Mucosa of gallbladder (tissue), 1 donor: ENCODE data around the gene CD4. TPM values are rescaled to one million over a fixed set of nuclear protein-coding genes. Genes with fewer than 3 reads are reported as not detected.
A peak's percentile ranks its signal among the peaks of the same experiment; 100 is the strongest.
"Not testable (repeated sequence)": the region's sequence is repeated elsewhere in the genome, so short reads cannot be mapped to it uniquely, and the experiment has no call there.

Experiments used
- DNase-seq: peaks from one replicate; pipeline ENCODE4 v3.0.0-alpha.2; 2020; ENCODE audit warnings: low spot score
- total RNA-seq: library from RNA; stranded (reverse); gene quantifications from one replicate; pipeline ENCODE4 v1.2.1, GENCODE V29; 2021
- donor health status: DM: no; HTN: no; CAD: no.

Gene CD4
- total RNA-seq = 32.1 TPM

DNA sequence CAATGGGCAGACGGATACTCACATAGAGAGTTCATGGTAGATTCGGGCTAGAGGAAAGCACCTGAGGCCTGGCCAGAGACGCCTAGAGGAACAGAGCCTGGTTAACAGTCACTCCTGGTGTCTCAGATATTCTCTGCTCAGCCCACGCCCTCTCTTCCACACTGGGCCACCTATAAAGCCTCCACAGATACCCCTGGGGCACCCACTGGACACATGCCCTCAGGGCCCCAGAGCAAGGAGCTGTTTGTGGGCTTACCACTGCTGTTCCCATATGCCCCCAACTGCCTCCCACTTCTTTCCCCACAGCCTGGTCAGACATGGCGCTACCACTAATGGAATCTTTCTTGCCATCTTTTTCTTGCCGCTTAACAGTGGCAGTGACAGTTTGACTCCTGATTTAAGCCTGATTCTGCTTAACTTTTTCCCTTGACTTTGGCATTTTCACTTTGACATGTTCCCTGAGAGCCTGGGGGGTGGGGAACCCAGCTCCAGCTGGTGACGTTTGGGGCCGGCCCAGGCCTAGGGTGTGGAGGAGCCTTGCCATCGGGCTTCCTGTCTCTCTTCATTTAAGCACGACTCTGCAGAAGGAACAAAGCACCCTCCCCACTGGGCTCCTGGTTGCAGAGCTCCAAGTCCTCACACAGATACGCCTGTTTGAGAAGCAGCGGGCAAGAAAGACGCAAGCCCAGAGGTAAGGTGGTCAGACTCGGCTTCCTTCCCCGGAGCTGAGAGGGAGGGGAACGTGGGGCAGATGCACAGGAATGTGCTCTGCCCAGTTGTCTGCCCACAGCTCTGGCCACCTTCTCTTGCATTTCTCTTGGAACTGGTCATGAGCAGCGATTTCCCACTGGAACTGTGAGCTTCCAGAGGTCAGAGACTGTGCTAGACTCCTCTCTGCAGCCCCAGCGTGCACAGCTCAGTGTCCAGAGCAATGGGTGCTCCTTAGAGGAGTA lies at the start of gene CD4:
Gene CD4, plus strand, starts transcription at position 557 of the 953 bp plus-strand sequence. CDS start 10,611 bp downstream, outside the sequence.
- DNase-seq = peak; percentile 68

DNA sequence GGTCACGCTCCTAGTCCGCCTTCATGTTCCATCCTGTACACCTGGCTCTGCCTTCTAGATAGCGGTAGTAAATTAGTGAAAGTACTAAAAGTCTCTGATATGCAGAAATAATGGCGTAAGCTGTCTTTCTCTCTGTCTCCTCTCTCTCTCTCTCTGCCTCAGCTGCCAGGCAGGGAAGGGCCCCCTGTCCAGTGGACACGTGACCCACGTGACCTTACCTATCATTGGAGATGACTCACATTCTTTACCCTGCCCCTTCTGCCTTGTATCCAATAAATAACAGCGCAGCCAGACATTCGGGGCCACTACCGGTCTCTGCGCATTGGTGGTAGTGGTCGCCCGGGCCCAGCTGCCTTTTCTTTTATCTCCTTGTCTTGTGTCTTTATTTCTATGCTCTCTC lies 47.2 kb upstream of the CD4 start:
- not testable (repeated sequence) for DNase-seq

DNA sequence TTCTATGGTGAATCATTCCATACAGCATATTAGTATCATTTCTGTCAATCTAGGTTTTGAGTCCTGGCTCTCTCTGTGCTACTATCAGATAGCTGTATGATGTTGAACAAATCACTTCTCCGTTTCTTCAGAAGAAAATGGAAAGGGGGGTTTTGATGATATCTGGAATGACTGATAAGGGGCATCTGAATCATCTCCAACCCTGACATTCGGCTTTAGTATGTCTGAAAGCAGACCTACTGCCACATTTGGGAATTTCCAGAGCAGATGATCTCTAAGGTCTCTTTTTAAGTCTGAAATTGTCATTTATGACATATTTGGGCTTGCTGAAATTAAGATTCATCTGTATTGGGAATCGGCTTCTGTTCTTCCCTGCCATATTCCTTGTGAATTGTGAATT lies 46.5 kb upstream of the CD4 start:
- no peak for DNase-seq

DNA sequence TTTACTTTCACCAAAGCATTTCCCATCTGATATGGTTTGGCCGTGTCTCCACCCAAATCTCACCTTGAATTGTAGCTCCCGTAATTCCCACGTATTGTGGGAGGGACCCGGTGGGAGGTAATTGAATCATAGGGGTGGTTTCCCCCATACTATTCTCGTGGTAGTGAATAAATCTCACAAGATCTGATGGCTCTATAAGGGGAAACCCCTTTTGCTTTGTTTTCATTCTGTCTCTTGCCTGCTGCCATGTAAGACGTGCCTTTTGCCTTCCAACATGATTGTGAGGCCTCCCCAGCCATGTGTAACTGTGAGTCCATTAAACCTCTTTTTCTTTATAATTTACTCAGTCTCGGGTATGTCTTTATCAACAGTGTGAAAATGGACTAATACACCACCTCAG lies 46.0 kb upstream of the CD4 start:
- DNase-seq = not testable (repeated sequence)

DNA sequence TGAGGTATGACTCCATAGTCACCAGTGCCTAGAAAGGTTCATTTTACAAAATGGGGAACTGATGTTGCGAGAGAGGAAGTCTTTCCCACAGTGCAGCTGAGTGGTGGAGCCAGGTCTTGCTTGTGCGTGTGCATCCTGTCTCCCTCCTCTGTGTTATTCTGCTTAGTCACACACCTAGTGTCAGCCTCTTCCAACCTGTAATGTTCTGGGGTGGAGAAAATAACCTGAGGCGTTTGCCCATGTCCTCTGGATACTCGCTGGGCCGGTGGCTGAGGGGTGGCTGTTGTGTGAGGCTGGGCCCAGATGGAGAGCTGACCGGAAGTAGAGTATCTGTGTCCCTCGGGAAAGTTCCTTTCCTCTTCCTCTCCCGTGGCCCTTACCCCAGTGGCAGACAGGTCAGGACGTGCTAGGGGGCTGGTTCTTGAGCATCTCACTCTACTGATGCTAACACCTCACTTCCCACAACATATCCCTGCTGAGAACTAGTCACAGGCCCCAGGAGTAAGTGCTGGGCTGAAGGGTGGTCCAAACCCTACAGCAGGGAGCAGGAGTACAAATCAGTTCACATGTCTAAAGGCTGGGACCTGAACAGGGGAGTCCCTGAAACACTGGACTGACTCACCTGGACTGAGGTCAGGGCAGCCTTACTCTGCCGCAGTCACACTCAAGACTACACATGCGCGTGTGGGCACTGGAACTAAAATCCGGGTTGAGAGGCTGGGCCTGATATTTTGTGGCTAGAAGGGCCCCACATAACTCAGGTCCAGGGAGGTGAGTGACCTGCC lies 43.4 kb upstream of the CD4 start:
- no peak for DNase-seq

DNA sequence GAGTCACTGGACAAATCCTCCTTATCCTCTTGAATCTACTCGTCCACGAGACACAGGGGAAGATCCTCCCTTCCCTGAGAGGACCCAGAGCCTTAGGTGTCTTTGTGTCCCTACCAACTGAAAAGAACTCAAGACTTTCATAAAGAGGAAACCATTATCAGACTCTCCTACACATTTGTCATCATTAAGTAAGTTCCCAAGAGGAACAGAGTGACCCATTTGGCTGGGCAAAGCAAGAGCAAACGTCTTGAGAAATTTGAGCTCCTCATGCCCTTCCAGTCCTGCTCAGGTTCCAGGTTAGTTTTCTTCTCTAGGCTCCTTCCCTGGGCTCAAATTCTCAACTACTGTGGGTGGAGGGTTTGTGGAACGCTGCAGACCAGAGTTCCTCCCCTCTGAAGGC lies 42.1 kb upstream of the CD4 start:
- no peak for DNase-seq

DNA sequence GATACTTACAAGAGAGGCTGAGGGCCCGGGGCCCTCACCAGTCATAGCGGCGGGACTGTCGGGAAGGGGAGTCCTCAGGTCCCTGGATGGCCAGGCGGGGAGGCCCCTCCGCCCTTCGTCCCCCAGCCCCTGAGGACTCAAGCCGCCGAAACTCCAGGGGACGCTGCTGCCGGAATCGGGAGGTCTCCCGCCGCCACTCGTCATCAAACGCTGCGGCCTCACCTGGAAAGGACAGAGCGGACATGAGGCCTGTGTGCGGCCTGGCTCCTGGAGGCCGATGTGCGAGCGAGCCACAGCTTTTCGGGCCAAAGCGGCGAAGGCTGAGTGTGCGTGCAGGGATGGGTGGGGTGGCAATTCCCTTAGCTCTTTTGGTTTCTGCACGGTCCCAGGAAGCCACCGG lies 40.6 kb upstream of the CD4 start:
- DNase-seq = no peak

DNA sequence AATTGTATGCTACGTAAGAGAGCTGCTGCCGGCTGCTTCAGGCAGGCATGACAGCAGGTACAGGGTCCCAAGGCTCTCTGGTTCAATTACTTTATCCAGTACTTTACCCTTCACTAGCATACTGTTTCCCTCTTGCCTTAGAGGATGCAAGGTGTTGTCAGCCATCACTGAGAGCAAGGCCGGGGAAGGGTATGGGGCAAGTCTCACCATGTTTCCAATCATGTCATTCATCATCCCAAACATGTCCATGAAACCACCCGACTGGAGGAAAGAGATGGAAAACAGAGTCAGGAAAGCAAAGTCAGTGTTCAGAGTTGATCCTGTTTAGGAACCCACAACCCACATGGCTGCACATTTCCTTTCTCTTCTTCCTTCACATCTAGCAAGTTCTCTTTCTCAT lies 38.8 kb upstream of the CD4 start:
- no peak for DNase-seq

DNA sequence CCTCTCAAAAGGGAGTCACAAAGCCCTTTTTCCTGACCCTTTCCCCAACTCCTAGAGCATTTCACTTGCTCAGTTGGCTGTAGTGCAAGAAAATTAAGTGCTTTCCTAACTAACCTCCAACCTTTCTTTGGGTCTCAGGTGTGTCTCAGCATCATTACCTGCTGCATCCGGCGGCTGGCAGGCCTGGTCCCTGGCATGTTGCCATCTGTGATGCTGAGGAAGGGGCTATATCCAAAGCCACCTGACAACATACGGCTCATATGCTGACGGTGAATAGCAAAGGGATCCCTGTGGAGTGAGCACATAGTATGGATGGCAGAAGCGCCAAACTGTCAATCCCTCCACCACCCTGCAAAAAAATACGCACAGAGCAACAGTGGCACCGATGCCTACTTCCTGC lies 37.6 kb upstream of the CD4 start:
- DNase-seq = no peak

DNA sequence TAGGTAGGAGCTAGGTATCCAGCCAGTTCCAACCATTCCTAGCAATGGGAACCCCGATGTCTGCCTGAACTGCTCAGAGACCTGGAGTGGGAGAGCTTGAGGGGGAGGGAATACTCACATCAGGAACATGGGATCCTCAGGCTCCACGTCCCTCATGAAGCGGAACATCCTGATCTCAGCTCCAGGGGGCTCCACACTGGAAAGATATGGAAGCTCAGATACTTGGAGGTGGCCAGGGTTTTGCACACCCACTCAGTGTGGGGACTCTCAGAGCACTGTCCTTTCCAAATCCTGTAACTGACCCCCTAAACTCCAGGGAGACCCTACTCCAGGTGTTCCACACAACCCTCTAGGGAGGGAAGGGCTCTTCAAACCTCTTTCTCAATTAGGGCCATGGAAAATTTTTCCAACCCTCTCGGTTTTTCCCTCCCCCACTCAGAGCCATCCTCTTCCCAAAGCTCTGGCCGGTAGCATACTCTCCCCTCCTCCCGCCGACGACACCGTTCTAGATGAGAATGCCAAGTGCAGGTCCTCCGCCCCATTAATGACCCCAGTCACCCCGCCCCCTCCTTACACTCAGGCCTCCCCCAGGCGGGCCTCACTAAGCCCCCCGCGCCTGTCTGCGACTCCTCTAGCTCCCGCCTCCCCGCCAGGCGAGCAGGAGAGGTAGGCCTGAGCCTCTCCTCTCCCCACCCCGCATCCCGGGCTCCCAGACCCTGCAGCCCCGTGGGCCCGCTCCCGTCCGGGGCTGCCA lies 37.0 kb upstream of the CD4 start:
- DNase-seq = peak; percentile 23

DNA sequence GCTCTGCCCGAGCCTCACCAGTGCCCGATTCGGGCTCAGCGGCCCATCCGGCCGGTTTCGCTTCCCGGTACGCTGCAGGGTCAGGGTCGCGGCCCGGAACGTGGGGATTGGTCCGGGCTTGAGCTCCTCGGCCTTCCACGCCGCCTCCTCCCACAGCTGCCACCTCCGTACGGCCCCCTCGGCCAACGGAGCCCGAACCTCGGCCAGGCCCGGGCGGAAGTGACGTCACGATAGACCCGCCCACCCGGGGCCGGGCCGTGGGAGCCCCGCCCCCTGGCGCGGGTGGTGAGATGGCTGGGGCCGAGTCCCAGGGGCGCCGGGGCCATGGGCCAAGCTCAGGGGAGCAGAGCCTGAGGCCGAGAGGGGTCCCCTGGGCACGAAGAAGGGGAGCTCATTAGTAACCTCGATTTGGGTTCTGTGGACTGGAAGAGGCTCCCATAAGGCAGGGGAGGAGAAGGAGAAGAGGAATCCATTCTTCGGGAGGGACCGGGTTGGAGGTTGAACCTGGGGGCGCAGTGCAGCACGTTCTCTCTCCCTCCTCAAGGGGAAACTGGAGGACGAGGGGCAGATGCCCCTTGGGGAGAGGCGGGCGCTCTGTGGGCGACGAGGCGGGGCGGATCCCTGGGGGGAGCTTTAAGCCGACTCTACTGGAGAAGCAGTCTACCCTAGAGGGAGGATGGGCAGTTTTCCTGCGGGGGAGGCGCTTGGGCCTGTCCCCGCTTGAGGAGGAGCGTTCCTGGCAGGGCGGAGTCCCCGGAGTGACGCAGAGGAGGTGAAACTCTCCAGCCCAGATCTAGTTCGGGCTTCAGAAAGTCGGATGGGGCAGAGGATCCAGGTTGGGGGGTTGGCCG lies 36.2 kb upstream of the CD4 start, which contains the start of gene MLF2:
Gene MLF2, minus strand, starts transcription at position 221 of the 851 bp plus-strand sequence. CDS start 807 bp downstream, outside the sequence.
- DNase-seq = peak; percentile 98

DNA sequence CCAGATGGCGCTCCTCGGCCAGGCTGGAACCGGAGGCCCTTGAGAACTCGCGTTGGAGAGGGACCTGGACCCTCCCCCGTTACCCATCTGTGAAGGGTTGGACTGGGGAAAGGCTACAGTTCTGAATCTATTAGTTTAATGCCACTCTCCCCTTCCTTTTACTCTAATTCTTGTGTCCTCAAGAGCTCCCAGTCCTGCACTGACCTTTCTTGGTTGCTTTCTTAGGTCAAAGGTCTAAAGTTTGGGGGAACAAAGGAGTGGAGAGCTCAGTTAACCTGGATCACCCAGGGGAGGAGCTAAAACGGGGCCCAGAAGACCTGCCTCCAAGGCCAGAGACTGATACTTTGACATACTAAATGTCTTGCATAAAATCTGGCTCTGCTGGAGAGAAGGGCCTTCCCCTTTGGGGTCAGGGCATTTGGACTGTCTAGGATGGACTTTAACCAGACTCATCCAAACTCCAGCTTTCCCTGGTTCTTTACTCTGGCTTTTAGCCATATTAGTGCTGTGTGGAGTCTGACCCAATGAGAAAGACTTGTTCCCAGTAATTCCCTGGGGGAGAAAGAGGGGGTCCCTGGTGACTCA lies 35.5 kb upstream of the CD4 start:
- no peak for DNase-seq

DNA sequence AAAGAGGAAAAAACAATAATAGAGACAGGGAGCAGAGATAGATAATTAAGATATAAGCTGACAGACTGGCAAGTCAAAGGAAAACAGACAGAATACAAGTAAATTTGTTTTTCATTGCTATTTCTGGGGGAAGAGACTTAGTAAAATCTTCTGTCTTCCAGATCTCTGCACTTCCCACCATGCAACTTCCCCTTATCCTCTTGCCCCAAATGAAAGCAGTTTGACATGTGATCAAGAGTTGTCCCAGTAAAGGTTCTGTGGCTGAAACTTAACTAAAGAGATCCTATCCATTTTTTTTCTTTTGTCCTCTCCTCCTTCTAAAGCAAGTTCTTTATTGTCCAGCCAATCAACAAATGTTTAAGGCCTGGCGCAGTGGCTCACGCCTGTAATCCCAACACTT lies 34.9 kb upstream of the CD4 start:
- no peak for DNase-seq

DNA sequence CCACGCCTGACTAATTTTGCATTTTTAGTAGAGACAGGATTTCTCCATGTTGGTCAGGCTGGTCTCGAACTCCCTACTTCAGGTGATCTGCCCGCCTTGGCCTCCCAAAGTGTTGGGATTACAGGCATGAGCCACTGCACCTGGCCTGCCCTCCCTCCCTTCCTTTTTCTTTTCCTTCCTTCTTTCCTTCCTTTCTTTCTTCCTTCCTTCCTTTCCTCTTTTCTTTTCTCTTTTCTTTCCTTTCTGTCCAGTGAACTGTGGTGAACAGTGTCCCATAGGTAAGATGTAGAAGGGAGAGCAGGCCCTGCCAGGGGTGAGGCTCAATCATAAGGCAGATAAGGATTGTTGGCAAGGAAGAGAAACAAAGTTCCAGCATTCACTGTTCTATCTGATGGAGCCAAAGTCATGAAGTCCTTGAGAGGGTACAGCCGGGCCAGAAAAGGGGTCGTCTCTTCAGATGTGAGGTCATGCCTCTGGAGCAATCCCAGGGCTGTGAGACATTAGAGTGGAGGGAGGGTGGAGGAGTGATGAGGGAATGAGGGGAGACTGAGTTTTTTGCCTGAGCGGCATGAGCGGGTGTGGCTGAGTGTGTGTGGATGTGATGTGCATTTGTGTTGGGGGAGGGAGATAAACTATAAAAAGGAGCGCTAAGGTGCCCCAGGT lies 32.2 kb upstream of the CD4 start:
- no peak for DNase-seq

DNA sequence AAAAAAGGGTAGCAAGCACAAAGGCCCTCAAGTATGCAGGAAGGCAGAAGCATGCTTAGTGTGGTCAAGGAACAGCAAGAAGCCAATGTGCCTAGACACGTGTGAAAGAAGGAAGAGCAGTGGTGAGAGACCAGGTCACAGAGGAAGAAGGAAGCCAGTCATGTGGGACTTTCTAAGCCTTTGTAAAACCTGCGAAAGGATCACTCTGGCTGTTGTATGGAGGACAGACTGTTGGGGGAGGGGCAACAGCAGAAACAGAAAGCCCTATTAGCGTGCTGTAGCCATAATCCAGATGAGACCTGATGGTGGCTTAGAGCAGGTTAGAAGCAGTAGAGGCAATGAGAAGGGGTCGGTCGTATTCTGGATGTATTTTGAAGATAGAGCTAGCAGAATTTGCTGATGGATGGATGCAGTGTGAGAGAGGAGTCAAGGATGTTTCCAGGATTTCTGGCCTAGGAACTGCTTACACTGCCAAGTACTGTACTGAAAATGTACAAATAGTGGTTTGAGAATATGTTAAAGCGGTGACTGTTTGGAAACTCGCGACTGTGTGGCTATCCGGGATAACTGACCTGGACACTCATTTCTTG lies 30.7 kb upstream of the CD4 start:
- DNase-seq = no peak

DNA sequence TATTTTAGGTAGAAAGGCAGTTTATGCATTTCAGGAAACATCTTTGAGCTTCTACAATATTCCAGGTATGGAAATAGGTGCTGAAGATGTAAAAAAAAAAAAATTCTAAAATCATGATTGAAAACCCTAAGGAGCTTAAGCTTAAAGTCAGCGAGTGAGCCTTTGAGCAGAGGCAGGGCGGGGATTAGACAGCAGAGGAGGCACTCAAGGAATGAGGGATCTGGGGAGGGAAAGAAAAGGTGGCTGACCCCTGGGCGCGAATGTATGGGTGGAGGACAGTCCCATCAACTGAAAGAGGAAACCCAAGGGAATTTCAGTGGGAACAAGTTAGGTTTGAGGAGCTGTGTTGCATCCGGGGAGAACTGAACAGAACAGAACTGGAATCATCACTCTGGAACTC lies 29.6 kb upstream of the CD4 start:
- DNase-seq = no peak

DNA sequence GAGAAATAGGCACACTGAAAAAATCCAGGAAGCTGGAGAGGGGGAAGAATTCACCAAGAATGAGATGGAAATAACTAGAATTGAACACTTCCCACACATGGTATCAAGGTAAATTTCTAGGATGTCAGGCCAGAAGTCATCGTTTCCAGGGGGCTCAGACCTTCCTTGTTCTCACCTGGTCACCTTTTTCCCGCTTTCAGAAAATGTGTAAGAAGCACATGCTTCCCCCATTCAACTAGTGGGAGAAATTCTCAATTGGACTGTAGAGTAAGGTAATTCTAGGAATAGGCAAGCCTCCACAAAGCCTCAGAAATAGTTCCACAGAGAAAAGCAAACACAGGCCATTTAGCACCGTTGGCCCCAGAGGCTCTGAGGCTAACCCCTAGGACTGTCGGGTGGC lies 25.9 kb upstream of the CD4 start:
- DNase-seq = no peak

DNA sequence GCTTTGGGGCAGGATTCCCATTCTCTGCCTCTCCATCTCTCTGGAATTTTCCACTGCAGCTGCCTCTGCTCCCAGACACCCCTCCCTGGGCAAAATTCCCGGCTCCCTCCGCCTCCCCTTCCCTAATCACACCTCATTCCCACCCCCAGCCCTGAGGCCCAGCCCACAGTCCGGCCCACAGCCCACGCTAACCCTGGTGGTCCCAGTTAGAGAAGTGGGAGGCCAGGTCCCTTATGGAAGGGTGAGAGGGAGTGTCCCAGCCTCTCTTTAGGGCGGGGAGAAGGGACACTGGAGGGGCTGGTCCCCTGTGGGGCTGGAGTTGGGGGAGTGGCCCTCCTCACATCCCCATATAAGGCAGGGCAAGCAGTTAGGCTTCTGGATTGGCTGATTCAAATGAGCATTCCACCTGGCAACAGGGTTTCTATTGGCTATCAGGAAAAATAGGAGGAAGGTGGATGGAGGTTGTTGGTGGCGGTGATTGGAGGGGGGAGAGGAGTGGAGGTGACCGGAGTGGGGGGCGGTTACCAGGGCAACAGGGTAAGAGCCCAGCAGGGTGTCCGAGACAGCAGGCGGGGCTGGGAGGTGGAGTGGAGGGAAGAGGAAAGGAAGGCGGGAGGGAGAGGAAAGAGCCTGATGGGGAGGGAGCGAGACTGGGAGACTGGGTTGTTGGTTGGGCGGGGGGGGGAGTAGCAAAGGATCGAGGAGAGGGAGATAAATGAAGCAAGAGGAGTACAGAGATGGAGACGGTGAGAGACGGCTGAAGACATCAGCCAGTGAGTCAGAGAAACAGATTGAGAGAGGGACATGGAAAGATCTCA lies 25.1 kb upstream of the CD4 start:
- peak; percentile 93 for DNase-seq
